ENCODE results near the gene TMEM144. TPM values are rescaled to one million over a fixed set of nuclear protein-coding genes. Genes with fewer than 3 reads are reported as not detected.
"Not testable (repeated sequence)": the region's sequence is repeated elsewhere in the genome, so short reads cannot be mapped to it uniquely, and the experiment has no call there.

TMEM144 gene
- total RNA-seq, 1 experiment from 2014 or later = 6.0 TPM

DNA sequence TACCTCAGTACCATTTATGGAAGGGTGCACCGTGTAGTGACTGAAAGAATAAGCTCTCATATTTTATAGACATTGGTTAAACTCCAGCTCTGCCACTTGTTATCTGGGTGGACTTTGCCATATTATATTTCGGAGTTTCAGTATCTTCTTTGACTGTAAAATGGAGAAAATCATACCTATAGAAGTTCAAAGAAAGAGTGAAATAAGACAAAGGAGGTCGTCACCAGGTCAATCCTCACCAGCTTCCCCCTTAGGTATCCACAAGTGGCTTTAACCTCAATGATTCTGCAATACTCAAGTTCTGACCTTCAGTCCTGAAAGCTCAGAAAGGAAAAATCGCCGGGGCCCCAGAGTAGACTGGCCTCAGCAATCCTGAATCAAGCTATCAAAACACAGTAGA is 64.3 kb downstream of the TMEM144 start:
- DNase-seq (ENCODE audit: low read depth, low spot score) = no peak
- no peak for ATAC-seq
- POLR2A ChIA-PET = no interaction called here
- no peak for TF ChIP-seq REST (IDR thresholded peaks at IDR 0.05; ENCODE audit: insufficient read depth in 1 of 2, low read depth in 2 of 2, low read length in 1 of 2)
- in situ Hi-C loops (cut with HindIII; ENCODE audit: low pct_unique_long_range_greater_than_20kb, low sequenced_read_pairs) = no loop called here
- no TSS peak for BruUV-seq (replicated peaks)
- Histone ChIP-seq H3K36me3 (ENCODE audit: control insufficient read depth, insufficient read depth, low read length) (no peaks in the 10 kb centered on the region), H3K9me3 (ENCODE audit: control insufficient read depth, insufficient read depth, low read depth, low read length) (no peaks in the 10 kb centered on the region), H3K27ac (ENCODE audit: low read length) (no peak overlapping the region), H3K4me3 (ENCODE audit: low read depth in 2 of 2, low read length in 2 of 2) (no peak overlapping the region), H3K27me3 (ENCODE audit: control insufficient read depth, insufficient read depth, low read length) (no peaks in the 10 kb centered on the region), H3K4me1 (ENCODE audit: control insufficient read depth, insufficient read depth, low read length) (no peaks in the 10 kb centered on the region)
- CTCF ChIA-PET = no interaction called here
- intact Hi-C loops (cut with micrococcal nuclease; ENCODE audit: unreplicated experiment) = no loop called here

- H3K9me3 ChIP-seq (ENCODE audit: control insufficient read depth, insufficient read depth, low read depth, low read length) = no peaks in the 10 kb centered on the region
- no peaks in the 10 kb centered on the region for H3K27me3 ChIP-seq (ENCODE audit: control insufficient read depth, insufficient read depth, low read length)
- H3K36me3 ChIP-seq (ENCODE audit: control insufficient read depth, insufficient read depth, low read length) = no peaks in the 10 kb centered on the region
- intact Hi-C loops (cut with micrococcal nuclease; ENCODE audit: unreplicated experiment) = no loop called here
- no TSS peak for BruUV-seq (replicated peaks)
- H3K4me3 ChIP-seq (ENCODE audit: low read depth in 2 of 2, low read length in 2 of 2) = no peak overlapping the region
- POLR2A ChIA-PET = no interaction called here
- H3K4me1 ChIP-seq (ENCODE audit: control insufficient read depth, insufficient read depth, low read length) = no peaks in the 10 kb centered on the region
- H3K27ac ChIP-seq (ENCODE audit: low read length) = no peak overlapping the region
- ATAC-seq (no peak), DNase-seq (ENCODE audit: low read depth, low spot score) (no peak)
- TF ChIP-seq POLR2AphosphoS5 (IDR thresholded peaks at IDR 0.05; ENCODE audit: low read depth, low read length) (no peak), REST (IDR thresholded peaks at IDR 0.05; ENCODE audit: insufficient read depth in 1 of 2, low read depth in 2 of 2, low read length in 1 of 2) (no peak), TCF7L2 (IDR thresholded peaks at IDR 0.05; ENCODE audit: low read depth, low read length) (no peak), SIN3A (IDR thresholded peaks at IDR 0.05; ENCODE audit: borderline replicate concordance, insufficient read depth, low read depth, low read length) (no peak)
- TF ChIP-seq, protein P1, sequence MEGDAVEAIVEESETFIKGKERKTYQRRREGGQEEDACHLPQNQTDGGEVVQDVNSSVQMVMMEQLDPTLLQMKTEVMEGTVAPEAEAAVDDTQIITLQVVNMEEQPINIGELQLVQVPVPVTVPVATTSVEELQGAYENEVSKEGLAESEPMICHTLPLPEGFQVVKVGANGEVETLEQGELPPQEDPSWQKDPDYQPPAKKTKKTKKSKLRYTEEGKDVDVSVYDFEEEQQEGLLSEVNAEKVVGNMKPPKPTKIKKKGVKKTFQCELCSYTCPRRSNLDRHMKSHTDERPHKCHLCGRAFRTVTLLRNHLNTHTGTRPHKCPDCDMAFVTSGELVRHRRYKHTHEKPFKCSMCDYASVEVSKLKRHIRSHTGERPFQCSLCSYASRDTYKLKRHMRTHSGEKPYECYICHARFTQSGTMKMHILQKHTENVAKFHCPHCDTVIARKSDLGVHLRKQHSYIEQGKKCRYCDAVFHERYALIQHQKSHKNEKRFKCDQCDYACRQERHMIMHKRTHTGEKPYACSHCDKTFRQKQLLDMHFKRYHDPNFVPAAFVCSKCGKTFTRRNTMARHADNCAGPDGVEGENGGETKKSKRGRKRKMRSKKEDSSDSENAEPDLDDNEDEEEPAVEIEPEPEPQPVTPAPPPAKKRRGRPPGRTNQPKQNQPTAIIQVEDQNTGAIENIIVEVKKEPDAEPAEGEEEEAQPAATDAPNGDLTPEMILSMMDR (IDR thresholded peaks at IDR 0.05) = no peak
- in situ Hi-C loops (cut with HindIII; ENCODE audit: low pct_unique_long_range_greater_than_20kb, low sequenced_read_pairs) = no loop called here
- CTCF ChIA-PET = no interaction called here
These were observed 67.3 kb downstream of the TMEM144 start for GRCh38 chr4:158277558-158277957.

- DNase-seq (ENCODE audit: low read depth, low spot score); ATAC-seq; H3K27me3 ChIP-seq (ENCODE audit: control insufficient read depth, insufficient read depth, low read length); H3K27ac ChIP-seq (ENCODE audit: low read length); intact Hi-C loops (cut with micrococcal nuclease; ENCODE audit: unreplicated experiment); H3K36me3 ChIP-seq (ENCODE audit: control insufficient read depth, insufficient read depth, low read length); in situ Hi-C loops (cut with HindIII; ENCODE audit: low pct_unique_long_range_greater_than_20kb, low sequenced_read_pairs); CTCF ChIA-PET; H3K4me1 ChIP-seq (ENCODE audit: control insufficient read depth, insufficient read depth, low read length); H3K9me3 ChIP-seq (ENCODE audit: control insufficient read depth, insufficient read depth, low read depth, low read length); POLR2A ChIA-PET; BruUV-seq (replicated peaks); H3K4me3 ChIP-seq (ENCODE audit: low read depth in 2 of 2, low read length in 2 of 2): not testable (repeated sequence)
These were observed 68.8 kb downstream of the TMEM144 start for GRCh38 chr4:158279052-158279451.
